HepG2 (cell line): ENCODE data around the gene PIGL. TPM values are rescaled to one million over a fixed set of nuclear protein-coding genes. Genes with fewer than 3 reads are reported as not detected.

Experiments
- CCDC6 ChIP-seq: sonication (generic); formaldehyde crosslinking; IDR thresholded peaks from 2 replicates; pipeline ENCODE4 v1.8.1; 2022; ENCODE audit warnings: mild to moderate bottlenecking, missing genetic modification reagents, moderate library complexity
- MIER3 ChIP-seq: IDR thresholded peaks from 2 replicates; pipeline ENCODE4 v1.6.1; 2016; ENCODE audit warnings: missing compliant biosample characterization, borderline replicate concordance
- PAWR ChIP-seq: sonication (generic); formaldehyde crosslinking; IDR thresholded peaks from 2 replicates; pipeline ENCODE4 v1.4.0; 2020; ENCODE audit warnings: missing genetic modification reagents, mild to moderate bottlenecking, borderline replicate concordance
- PHF5A ChIP-seq: IDR thresholded peaks from one replicate; pipeline ENCODE4 v1.6.1; 2018; ENCODE audit warnings: low read depth, missing genetic modification reagents; ENCODE audit not compliant: unreplicated experiment
- SYNCRIP ChIP-seq: fragments of 200-400 bp; formaldehyde crosslinking; IDR thresholded peaks from 2 replicates; pipeline ENCODE4 v1.6.1; 2018; ENCODE audit warnings: mild to moderate bottlenecking, low read depth, low read length; ENCODE audit not compliant: insufficient read depth
- TFDP2 ChIP-seq: sonication (generic); formaldehyde crosslinking; IDR thresholded peaks from 2 replicates; pipeline ENCODE4 v1.4.0; 2020; ENCODE audit warnings: missing genetic modification reagents
- WIZ ChIP-seq: sonication (generic); formaldehyde crosslinking; IDR thresholded peaks from 2 replicates; pipeline ENCODE4 v1.5.1; 2020; ENCODE audit warnings: mild to moderate bottlenecking, missing genetic modification reagents
- ZBTB10 ChIP-seq: sonication (generic); formaldehyde crosslinking; IDR thresholded peaks from 2 replicates; pipeline ENCODE4 v1.4.0; 2020; ENCODE audit warnings: missing genetic modification reagents, borderline replicate concordance
- ZBTB33 ChIP-seq: sonication (generic); formaldehyde crosslinking; IDR thresholded peaks from 2 replicates; pipeline ENCODE4 v1.4.0; 2020; ENCODE audit warnings: missing genetic modification reagents
- ZNF619 ChIP-seq: sonication (generic); formaldehyde crosslinking; IDR thresholded peaks from 2 replicates; pipeline ENCODE4 v1.4.0; 2020; ENCODE audit warnings: mild to moderate bottlenecking, missing genetic modification reagents
- ZNF646 ChIP-seq: sonication (generic); formaldehyde crosslinking; IDR thresholded peaks from 2 replicates; pipeline ENCODE4 v1.9.0; 2021; ENCODE audit warnings: mild to moderate bottlenecking, missing genetic modification reagents
- ZNF670 ChIP-seq: sonication (generic); formaldehyde crosslinking; IDR thresholded peaks from 2 replicates; pipeline ENCODE4 v1.8.0; 2022; ENCODE audit warnings: mild to moderate bottlenecking, missing genetic modification reagents, borderline replicate concordance
- ZNF75D ChIP-seq: sonication (generic); formaldehyde crosslinking; IDR thresholded peaks from 2 replicates; pipeline ENCODE4 v1.8.1; 2023; ENCODE audit warnings: missing genetic modification reagents, mild to moderate bottlenecking, borderline replicate concordance
- ZNF766 ChIP-seq: sonication (generic); formaldehyde crosslinking; IDR thresholded peaks from 2 replicates; pipeline ENCODE4 v1.5.0; 2020; ENCODE audit warnings: missing genetic modification reagents, borderline replicate concordance
- ZSCAN25 ChIP-seq: sonication (generic); formaldehyde crosslinking; IDR thresholded peaks from 2 replicates; pipeline ENCODE4 v1.8.0; 2022; ENCODE audit warnings: mild to moderate bottlenecking, missing genetic modification reagents
- polyA plus RNA-seq, 8 experiments: library from polyadenylated mRNA; depleted of rRNA in 3 of 8; stranded (reverse) in 7 of 8; unstranded in 1 of 8; fragments of >200 nt; fragmentation: Illumina TruSeq in 4 of 8; extraction: Trizol in 4 of 8; gene quantifications; 2 replicates each; pipeline versions ENCODE4 v1.2.1 to v1.2.3, GENCODE V29; 2011 to 2016; ENCODE audit warnings: low read depth in 4 of 8, missing spikeins in 1 of 8, mixed read lengths in 1 of 8; ENCODE audit not compliant: insufficient read depth in 1 of 8
- total RNA-seq, 5 experiments: library from RNA; depleted of rRNA; stranded (reverse); fragments of >200 nt; fragmentation: Illumina TruSeq; extraction: Trizol; gene quantifications; 2 replicates each; pipeline ENCODE4 v1.2.3, GENCODE V29; 2016; ENCODE audit warnings: low read depth in 1 of 5
- TF ChIP-seq, protein P1 (sequence below): sonication (generic); formaldehyde crosslinking; IDR thresholded peaks from 2 replicates; pipeline ENCODE4 v1.5.0; 2020; ENCODE audit warnings: missing genetic modification reagents

Gene PIGL
- total and polyA plus RNA-seq, 2 of the 13 experiments (the other 11 are each of a cell fraction or from before 2014, with no cell fraction given): 28.5 to 63.8 TPM

- TF ChIP-seq ZNF646 (CRISPR knock-in tag) (no peak), ZNF766 (CRISPR knock-in tag) (no peak), SYNCRIP (no peak), MIER3 (no peak), TFDP2 (CRISPR knock-in tag) (no peak), ZSCAN25 (CRISPR knock-in tag) (no peak), ZBTB10 (CRISPR knock-in tag) (no peak), ZBTB33 (peak; percentile 60; the same call in 1 of the 2 replicates), WIZ (CRISPR knock-in tag) (no peak), PAWR (CRISPR knock-in tag) (no peak), ZNF619 (CRISPR knock-in tag) (no peak), CCDC6 (no peak), PHF5A (CRISPR knock-in tag) (no peak), ZNF75D (no peak), ZNF670 (no peak)
- TF ChIP-seq, protein P1, sequence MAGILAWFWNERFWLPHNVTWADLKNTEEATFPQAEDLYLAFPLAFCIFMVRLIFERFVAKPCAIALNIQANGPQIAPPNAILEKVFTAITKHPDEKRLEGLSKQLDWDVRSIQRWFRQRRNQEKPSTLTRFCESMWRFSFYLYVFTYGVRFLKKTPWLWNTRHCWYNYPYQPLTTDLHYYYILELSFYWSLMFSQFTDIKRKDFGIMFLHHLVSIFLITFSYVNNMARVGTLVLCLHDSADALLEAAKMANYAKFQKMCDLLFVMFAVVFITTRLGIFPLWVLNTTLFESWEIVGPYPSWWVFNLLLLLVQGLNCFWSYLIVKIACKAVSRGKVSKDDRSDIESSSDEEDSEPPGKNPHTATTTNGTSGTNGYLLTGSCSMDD: no peak
Measured at GRCh38 chr17:16304830-16305229, 87.8 kb downstream of the PIGL start (continued).
